Mesodermal cell (in vitro differentiated cells): ENCODE data around the gene CERK.

Experiments used
- H3K27ac ChIP-seq: 2 replicates; pipeline ENCODE4 v1.7.0; 2013; ENCODE audit warnings: mild to moderate bottlenecking, low read depth, low read length, moderate library complexity; ENCODE audit not compliant: severe bottlenecking
- H3K36me3 ChIP-seq: 2 replicates; pipeline ENCODE4 v1.7.1; 2013; ENCODE audit warnings: mild to moderate bottlenecking, low read length, moderate library complexity; ENCODE audit not compliant: control insufficient read depth, insufficient read depth
- H3K4me1 ChIP-seq: one replicate; pipeline ENCODE4 v1.7.1; 2013; ENCODE audit warnings: mild to moderate bottlenecking, low read length; ENCODE audit not compliant: insufficient read depth, control insufficient read depth, poor library complexity, severe bottlenecking
- H3K4me3 ChIP-seq: 2 replicates; pipeline ENCODE4 v1.7.0; 2013; ENCODE audit warnings: low read length, control low read depth, mild to moderate bottlenecking; ENCODE audit not compliant: insufficient read depth, poor library complexity, severe bottlenecking; ENCODE audit errors: extremely low read depth
- H3K9me3 ChIP-seq: 2 replicates; pipeline ENCODE4 v1.7.1; 2013; ENCODE audit warnings: mild to moderate bottlenecking, low read length, moderate library complexity; ENCODE audit not compliant: control insufficient read depth
- WGBS, 2 experiments: methylation state at CpG; one replicate each; pipeline ENCODE4 v1.1.5; 2013; ENCODE audit warnings: missing lambda C conversion rate in 2 of 2; ENCODE audit not compliant: insufficient coverage in 2 of 2; 5-methylcytosine and 5-hydroxymethylcytosine counted together

CERK gene

DNA sequence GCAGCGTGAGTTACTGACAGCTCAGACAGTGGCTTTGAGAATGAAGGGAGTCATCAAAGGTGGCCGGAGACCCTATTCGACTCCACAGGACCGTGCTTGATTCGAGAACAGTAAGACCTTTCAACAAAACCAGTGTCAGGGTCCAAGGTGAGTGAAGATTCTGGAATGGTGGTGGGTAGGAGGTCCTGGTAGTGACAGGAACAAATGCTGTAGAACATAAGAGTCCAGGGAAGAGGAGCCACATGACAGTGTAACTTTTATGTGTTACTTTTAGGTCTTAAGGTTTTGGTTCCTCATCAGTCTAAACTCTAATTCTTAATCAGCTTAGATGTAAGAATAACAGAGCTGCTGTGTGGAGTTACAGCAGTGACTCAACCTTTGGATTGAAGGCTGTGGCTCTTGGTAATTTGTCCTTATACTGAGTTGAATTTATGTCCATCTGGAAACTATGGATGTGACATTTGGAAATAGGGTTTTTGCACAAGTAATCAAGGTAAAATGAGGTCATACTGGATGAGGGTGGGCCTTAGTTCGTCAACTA lies 26.2 kb upstream of the CERK start:
- WGBS, 2 experiments = 92 to 95% methylated on average over 6 of the region's 6 CpGs
- H3K4me1 ChIP-seq = peaks cover 14% of the 10 kb centered on the region
- no peaks in the 10 kb centered on the region for H3K9me3 ChIP-seq
- H3K36me3 ChIP-seq = peaks cover 14% of the 10 kb centered on the region
- H3K27ac ChIP-seq = no peak overlapping the region
- H3K4me3 ChIP-seq = no peak overlapping the region

- H3K27ac ChIP-seq = peak overlapping the region; percentile 94
- WGBS, 2 experiments = 12 to 21% methylated on average over 7 to 10 of the region's 13 CpGs
Measured at GRCh38 chr22:46763051-46763705, 25.1 kb upstream of the CERK start.

DNA sequence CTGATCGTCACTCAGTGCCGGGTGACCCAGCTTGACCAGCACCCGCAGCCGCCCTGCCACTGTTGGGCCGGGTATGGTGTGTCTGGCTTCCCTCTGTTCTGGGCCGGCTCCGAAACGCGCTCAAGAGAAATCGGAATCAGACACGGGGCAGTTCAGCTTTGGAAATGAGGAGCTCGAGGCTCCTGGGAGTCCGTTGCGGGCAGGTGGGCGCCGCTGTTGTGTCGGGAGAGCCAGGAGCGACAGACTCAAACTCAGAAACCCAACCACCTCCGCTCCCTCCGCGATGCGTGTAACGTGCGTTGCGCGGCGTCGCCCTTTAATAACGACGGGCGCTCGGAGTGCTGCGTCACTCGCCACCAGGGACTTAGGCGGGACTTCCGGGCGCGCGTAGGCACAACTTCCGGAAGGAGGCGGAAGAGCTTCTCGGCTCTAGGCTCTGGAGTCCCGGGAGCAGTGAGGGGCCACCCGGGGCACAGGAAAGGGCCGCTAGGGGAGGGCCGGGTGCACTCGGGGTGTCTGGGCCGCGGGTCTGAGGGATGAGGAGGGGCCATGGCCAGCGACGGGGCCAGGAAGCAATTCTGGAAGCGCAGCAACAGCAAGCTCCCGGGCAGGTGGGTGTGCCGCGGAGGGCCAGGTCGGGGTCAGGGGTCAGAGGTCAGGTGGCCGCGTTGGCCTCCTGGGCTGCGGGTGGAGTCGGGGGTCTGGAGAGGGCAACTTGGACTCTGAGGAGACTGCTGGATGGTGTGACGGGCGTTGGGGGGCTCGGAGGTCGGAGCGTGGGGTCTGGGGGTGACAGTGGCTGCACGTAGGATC lies 24.4 kb upstream of the CERK start, which contains the start of gene TBC1D22A:
TSS of gene TBC1D22A (plus strand) at position 413 of the 813 bp plus-strand sequence. CDS start at position 550, 137 bp downstream.
- 0 to 1% methylated on average over 61 to 63 of the region's 66 CpGs for WGBS, 2 experiments
- H3K36me3 ChIP-seq = peaks cover 14% of the 10 kb centered on the region
- H3K9me3 ChIP-seq = no peaks in the 10 kb centered on the region
- peak within 1 kb of the TSS; percentile 94 for H3K27ac ChIP-seq
- peaks cover 6% of the 10 kb centered on the region for H3K4me1 ChIP-seq
- peak within 1 kb of the TSS; percentile 99 for H3K4me3 ChIP-seq

More at GRCh38 chr22:46763051-46763705, 25.1 kb upstream of the CERK start:
- Histone ChIP-seq H3K4me3 (peak overlapping the region; percentile 99), H3K36me3 (peaks cover 14% of the 10 kb centered on the region), H3K4me1 (peaks cover 11% of the 10 kb centered on the region), H3K9me3 (no peaks in the 10 kb centered on the region)

DNA sequence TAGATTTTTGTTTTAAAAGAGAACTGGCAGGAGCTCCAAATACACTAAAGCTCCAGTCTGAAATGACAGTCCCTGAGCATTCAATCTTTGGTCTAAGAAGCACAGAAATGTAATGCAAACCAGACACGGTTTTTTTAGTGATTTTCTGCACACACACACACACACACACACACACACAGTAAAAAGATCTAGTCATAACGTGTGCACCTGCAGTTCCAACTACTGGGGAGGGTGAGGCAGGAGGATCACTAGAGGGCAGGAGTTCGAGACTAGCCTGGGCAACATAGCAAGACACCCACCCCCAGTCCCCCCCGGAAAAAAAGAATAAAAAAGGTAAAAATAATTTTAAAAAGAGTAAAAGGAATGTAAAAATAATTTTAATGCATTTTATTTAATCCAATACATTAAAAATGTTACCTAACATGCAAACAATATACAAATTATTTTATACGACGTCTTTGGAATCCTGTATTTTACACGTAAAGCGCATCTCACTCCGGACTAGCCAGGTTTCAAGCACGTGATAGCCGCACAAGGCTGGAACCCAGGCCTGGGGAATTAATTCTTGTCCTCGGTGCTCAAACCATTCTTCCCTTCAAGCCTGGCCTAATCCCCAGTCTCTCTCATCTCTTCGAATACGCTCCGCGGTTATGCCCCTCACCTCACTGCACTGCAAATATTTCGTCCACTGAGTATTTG lies 23.6 kb upstream of the CERK start:
- peaks cover 8% of the 10 kb centered on the region for H3K36me3 ChIP-seq
- peaks cover 5% of the 10 kb centered on the region for H3K9me3 ChIP-seq
- H3K27ac ChIP-seq = peak overlapping the region; percentile 94
- WGBS, 2 experiments = 0 to 3% methylated on average over 13 of the region's 17 CpGs
- peak overlapping the region; percentile 99 for H3K4me3 ChIP-seq
- peaks cover 6% of the 10 kb centered on the region for H3K4me1 ChIP-seq

GRCh38 chr22:46761017-46761416 lies 23.0 kb upstream of the CERK start:
- peak overlapping the region; percentile 99 for H3K4me3 ChIP-seq
- H3K36me3 ChIP-seq = peaks cover 8% of the 10 kb centered on the region
- H3K27ac ChIP-seq = no peak overlapping the region
- peaks cover 6% of the 10 kb centered on the region for H3K4me1 ChIP-seq
- peaks cover 12% of the 10 kb centered on the region for H3K9me3 ChIP-seq
- WGBS, 2 experiments = 94 to 98% methylated on average over 5 to 6 of the region's 6 CpGs

DNA sequence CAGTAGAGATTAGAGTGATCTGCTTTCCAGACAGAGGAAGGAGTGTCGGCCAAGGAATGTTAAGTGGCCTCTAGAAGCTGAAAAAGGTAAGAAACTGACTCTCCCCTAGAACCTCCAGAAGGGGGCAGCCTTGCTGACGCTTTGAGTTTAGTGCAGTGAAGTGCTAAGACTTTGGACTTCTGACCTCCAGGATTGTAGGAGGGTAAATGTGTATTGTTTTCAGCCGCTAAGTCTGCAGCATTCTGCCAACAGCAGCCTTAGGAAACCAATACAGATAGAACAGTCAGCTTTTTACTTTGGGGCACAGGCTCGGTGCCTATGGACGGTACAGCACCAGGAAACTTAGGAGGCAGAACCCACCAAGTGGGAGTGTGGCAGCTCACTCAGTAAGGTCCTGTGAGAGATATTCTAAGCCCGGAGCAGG lies 20.8 kb upstream of the CERK start:
- no peak overlapping the region for H3K4me3 ChIP-seq
- H3K4me1 ChIP-seq = peaks cover 14% of the 10 kb centered on the region
- H3K36me3 ChIP-seq = peaks cover 8% of the 10 kb centered on the region
- no peak overlapping the region for H3K27ac ChIP-seq
- WGBS, 2 experiments = 64 to 84% methylated on average over 4 to 5 of the region's 6 CpGs
- peaks cover 19% of the 10 kb centered on the region for H3K9me3 ChIP-seq

DNA sequence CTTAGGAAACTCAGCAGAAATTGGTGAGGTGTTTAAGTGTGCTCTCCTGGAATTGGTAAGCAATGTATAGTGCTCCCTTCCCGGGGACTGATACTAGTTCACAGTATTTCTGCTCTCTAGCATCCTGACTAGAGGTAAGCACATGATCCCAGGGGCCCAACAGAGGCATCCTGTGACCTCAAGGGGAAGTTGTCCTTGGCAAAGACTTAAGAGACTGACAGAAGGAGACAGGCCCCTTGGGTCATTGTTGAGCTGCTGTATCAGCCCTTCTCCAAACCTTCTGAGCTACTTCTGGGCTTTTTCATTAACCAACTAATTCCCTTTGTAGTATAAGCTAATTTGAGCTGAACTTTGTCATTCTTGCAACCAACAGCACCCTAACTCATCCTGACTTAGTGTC lies 20.1 kb upstream of the CERK start:
- H3K36me3 ChIP-seq = peaks cover 8% of the 10 kb centered on the region
- H3K4me3 ChIP-seq = no peak overlapping the region
- 100% methylated on average over 1 of the region's 1 CpG; no CpG with 5 or more reads in 1 of the 2 experiments for WGBS, 2 experiments
- no peak overlapping the region for H3K27ac ChIP-seq
- H3K9me3 ChIP-seq = peaks cover 19% of the 10 kb centered on the region
- peaks cover 22% of the 10 kb centered on the region for H3K4me1 ChIP-seq

DNA sequence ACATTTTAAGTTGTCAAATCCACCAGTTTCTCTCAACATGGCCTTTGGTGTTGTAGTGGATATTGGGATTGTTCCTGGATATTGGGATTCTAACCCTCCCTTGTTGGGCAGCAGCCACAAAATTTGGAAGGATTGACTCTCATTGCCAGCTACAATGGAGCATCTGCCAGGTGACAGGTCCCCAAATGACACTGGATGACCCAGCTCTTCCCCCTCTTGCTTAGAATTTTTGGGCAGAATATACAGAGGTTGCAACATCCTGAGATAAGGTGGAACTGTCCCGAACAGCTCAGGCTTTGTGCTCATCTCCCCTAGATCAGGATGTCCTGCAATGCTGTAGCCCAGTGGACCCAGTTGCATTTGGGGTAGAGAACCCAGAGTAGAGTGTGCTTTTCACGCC lies 19.1 kb upstream of the CERK start:
- H3K27ac ChIP-seq = no peak overlapping the region
- H3K4me3 ChIP-seq = no peak overlapping the region
- WGBS, 2 experiments = 88 to 96% methylated on average over 1 to 2 of the region's 2 CpGs
- H3K9me3 ChIP-seq = peaks cover 19% of the 10 kb centered on the region
- peaks cover 8% of the 10 kb centered on the region for H3K36me3 ChIP-seq
- peaks cover 24% of the 10 kb centered on the region for H3K4me1 ChIP-seq

GRCh38 chr22:46756097-46756496 lies 18.0 kb upstream of the CERK start:
- H3K4me1 ChIP-seq = peaks cover 21% of the 10 kb centered on the region
- H3K27ac ChIP-seq = no peak overlapping the region
- 63% methylated on average over 1 of the region's 1 CpG; no CpG with 5 or more reads in 1 of the 2 experiments for WGBS, 2 experiments
- H3K4me3 ChIP-seq = no peak overlapping the region
- peaks cover 19% of the 10 kb centered on the region for H3K9me3 ChIP-seq
- peaks cover 8% of the 10 kb centered on the region for H3K36me3 ChIP-seq

GRCh38 chr22:46755525-46755924 lies 17.5 kb upstream of the CERK start:
- H3K4me1 ChIP-seq = peaks cover 25% of the 10 kb centered on the region
- H3K4me3 ChIP-seq = no peak overlapping the region
- H3K9me3 ChIP-seq = peaks cover 19% of the 10 kb centered on the region
- H3K36me3 ChIP-seq = peaks cover 8% of the 10 kb centered on the region
- no peak overlapping the region for H3K27ac ChIP-seq
- WGBS, 2 experiments = no CpG with 5 or more reads among the region's 2 CpGs
